GM18519 (cell line): ENCODE data around the gene SLC43A2.

Source experiments
- ATAC-seq: cut with Tn5 transposase; IDR thresholded peaks from one replicate; pipeline ENCODE4 v1.9.1; 2021; ENCODE audit warnings: mild to moderate bottlenecking, moderate library complexity; ENCODE audit not compliant: unreplicated experiment, low FRiP score

The SLC43A2 gene

DNA sequence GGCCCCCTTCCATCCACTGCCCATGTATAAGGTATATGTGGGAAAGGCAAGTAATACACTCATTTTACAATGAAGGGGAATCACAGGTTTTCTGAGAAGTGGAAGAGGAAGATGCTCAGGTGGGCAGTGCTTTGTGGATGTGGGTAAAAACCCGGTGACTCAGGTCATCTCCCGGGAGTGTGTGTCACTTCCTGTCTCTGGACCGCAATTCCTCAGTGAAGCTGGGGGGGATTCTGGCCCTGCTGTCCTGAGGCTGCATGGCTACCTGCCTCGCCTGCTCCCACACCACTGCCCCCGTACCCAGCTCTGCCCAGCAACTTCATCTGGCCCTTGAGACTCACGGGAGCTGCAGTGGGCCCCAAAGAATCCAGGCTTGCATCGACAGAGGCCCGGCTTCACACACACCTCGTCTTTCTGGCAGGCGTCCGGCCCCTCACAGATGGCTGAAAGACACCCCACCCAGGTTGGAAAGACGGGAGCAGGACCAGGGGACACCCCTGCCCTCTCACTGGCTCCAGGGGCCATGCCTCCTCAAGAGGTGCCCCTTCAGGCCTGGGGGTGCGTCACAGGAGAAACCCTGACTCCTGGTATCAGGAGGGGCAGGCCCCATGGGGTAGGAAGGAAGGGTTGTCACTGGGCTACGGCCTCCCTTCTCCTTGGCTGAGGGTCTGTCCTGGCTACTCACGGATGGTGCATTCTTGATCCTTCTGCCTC, 16.0 kb upstream of the SLC43A2 start:
- ATAC-seq = no peak

DNA sequence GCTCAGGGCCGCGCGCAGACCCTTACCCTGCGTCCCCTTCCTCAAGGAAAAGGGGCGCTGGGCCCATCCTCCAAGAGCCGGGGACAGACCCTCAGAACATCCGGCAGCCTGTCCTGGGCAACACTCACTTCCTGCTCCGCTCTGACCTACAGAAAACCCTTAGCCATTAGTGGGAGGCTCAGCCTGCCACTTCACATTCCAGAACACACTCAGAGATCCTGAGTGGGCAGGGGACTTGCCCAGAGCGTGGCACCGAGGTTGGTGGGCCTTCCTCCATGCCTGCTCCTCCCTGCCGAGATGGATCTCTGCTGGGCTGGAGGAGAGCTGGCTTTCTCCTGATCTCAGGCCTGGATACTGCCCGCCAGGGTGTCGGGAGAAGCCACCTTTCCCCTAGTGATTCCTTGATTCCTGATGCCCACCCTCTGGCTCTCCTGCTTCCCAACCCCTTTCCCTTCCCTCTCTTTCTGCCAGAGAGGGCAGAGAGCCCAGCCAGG, 15.4 kb upstream of the SLC43A2 start:
- no peak for ATAC-seq

DNA sequence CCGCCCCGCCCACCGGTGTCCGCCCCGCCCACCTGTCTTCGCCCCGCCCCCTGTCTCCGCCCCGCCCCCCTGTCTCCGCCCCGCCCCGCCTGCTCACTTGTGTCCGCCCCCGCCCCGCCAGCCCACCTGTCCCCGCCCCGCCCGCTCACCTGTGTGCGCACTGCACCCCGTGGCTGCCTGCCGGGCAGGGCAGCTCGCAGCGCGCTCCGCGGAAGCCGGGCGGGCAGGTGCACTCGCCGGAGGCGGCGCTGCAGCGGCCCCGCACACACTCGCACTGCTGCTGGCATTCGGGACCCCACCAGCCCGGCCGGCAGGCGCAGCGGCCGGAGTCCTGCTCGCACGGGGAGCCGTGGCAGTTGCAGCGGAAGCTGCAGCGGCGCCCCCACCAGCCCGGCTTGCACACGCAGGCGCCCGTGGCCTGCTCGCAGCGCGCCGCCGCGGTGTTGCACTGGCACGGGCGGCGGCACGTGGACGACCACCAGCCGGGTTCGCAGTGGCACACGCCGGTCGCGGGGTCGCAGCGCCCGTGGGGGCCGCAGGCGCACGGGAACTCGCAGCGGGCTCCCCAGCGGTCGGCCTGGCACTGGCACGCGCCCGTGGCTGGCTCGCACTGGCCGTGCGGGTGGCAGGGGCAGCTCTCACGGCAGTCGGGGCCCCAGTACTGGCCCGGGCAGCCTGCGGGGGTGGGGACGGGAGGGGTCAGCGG, 14.8 kb upstream of the SLC43A2 start:
- no peak for ATAC-seq

DNA sequence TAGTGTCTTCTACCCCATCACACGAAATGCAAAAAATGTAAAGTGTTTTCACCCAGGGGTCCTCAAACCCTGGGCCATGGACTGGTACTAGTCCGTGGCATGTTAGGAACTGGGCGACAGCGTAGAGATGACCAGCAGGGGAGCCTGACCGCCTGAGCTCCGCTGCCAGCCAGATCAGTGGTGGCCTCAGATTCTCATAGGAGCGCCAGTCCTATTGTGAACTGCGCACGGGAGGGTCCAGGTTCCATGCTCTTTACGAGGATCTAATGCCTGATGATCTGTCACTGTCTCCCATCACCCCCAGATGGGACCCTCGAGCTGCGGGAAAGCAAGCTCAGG, 12.4 kb upstream of the SLC43A2 start:
- no peak for ATAC-seq

DNA sequence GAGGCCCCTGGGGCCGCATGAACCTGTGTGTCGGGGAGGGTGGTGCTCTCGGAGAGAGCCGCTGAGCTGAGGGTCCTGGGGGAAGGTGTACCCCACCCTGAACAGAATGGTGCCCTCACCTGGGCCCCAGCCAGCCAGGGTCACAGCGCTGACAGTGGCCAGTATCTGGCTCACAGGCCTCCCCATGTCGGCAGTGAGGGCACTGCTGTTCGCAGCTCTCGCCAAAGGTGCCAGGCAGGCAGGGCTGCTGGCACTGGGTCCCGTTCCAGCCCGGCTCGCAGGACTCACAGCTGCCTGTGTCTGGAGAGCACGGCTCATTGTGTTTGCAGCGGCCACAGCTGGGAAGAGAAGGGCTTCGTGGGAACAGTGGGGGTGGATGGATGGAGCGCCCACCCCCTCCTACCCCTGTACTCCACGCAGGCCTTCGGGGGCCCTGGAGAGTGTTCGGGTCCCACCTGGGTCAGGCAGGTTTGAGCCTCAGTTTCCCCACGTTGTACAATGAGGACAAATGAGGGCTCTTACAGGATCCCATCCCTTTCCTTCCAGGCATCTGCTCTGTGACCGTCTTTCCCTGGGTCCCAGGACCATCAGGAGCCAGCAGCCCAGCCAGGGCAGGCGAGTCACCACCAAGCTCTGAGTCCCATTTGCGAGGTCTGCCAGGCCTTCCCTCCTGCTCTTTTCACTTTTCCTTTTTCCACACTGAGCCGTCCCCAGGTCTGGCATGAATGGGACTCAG, 11.9 kb upstream of the SLC43A2 start:
- ATAC-seq = no peak

DNA sequence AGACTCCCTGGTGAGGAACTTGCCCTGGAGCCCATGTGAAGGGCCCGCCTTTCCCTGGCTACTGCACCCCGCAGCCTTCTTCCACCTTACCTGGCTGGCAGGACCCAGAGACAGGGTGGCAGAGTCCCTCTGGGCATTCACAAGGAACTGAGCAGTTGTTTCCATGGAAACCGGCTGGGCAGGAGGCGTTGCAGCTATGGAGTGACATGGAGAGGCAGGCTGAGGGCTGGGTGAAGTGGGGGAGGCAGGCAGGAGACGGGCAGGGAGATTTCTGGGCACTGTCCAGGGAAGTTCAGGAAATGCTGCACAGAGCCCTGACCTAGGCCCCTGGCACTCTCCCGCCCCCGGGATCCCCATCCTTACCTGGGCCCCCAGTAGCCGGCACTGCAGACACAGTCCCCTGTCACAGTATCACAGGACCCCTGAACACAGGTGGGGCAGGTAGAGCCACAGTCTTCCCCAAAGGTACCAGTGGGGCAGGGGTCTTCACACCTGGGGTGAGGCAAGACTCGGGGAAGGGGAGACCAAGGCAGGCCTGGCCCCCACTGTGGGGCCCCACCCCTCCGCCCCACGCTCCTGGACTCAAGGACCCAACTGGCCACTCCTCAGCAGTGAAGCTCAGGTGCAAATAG, 11.0 kb upstream of the SLC43A2 start:
- no peak for ATAC-seq

DNA sequence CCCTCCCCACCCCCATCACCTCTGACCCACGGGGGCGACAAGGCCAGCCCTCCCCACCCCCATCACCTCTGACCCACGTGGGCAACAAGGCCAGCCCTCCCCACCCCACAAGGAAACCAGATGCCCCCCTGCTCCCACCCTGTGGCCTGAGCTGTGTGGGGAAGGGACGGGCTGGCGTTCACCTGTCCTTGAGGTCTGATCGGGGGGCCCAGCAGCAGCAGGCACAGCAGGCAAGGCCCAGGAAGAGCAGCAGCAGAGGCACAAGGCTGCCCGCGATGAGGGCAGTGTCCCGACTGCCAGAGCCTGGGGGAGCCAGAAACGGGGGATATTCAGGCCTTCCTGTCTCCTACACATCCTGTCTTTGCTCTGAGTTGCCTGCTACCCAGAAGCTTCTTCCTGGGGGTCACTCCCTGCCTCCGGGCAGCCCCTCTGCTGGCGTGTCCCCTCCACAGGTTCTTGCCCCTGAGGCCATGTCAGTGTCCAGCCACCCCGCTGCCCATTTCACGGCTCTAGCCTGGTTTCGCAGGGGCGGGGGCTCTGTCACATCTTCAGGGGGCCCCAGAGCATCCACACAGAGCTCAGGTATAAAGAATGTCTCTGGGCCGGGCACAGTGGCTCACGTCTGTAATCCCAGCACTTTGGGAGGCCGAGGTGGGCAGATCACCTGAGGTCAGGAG, 10.1 kb upstream of the SLC43A2 start:
- ATAC-seq = no peak

DNA sequence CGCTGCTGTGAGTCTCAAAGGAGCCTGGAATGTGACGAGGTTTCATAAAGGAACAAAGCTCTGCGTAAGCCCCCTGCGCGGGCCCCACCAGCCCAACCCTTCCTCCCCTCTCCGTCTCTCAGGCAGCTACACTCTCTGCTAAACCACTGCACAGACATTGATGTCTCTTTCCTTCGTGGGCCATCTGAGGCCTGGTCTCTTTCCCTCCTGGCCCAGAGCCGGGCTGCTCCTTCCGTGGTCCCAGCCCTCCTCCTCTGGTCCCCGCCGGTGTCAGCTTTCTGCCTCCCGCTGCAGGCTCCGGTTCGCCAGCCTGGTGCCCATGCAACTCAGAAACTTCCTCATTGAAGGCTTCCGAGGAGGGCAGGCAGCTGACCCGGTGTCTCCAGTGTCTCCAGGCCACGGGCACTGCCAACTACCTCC, 9.5 kb upstream of the SLC43A2 start:
- ATAC-seq = no peak

DNA sequence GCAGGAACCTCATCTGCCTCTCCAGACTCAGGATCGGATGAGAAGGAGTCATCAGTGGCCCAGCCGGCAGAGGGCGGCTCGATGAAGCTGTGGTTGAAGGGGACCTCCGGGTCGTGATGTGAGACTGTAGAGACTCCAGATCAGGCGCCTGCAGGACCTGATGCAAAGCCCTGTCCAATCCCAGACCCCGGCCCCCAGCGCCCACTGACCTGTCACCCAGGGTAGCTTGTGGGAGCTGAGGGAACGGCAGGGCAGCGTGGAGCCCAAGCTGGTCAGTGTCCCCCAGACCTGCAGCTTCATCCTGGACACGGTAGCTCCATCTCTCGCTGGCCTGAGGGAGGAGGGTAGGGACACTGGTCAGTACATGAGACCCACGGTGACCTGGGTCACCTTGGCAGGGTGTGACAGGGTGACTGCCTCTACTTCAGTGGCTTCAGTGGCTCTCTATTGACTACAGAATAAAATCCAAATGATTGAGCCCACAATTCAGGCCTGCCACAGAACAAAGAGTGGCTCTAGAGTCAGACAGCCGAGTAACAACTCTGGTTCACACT, 8.2 kb upstream of the SLC43A2 start:
- no peak for ATAC-seq

DNA sequence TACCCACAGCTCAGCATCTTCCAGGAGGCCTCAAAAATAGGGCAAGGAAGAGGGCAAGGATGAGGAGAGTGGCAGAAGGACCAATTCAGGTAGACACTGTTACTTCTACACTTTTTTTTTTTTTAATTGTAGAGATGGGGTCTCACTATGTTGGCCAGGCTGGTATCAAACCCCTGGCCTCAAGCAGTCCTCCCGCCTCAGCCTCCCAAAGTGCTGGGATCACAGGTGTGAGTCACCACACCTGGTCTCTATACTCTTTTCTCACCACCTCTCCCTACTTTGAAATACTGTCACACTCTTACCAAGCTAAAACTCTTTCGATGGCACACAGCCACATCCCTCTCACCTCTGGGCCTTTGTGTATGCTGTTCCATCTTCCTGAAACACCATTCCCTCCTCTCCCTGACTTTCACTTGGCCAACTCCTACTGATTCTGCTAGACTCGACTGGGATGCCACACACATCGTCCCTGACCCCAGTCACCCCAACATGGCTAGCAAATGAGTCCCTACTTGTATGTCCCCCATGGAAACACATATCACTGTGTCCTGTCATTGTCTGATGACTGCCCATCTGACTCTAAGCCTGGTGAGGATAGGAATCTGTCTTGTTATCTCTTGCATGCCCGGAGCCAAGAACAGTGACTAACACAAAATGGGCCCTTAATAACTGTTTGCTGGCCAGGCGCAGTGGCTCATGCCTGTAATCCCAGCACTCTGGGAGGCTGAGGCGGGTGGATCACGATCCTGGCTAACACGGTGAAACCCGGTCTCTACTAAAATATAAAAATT, 7.2 kb upstream of the SLC43A2 start:
- no peak for ATAC-seq

DNA sequence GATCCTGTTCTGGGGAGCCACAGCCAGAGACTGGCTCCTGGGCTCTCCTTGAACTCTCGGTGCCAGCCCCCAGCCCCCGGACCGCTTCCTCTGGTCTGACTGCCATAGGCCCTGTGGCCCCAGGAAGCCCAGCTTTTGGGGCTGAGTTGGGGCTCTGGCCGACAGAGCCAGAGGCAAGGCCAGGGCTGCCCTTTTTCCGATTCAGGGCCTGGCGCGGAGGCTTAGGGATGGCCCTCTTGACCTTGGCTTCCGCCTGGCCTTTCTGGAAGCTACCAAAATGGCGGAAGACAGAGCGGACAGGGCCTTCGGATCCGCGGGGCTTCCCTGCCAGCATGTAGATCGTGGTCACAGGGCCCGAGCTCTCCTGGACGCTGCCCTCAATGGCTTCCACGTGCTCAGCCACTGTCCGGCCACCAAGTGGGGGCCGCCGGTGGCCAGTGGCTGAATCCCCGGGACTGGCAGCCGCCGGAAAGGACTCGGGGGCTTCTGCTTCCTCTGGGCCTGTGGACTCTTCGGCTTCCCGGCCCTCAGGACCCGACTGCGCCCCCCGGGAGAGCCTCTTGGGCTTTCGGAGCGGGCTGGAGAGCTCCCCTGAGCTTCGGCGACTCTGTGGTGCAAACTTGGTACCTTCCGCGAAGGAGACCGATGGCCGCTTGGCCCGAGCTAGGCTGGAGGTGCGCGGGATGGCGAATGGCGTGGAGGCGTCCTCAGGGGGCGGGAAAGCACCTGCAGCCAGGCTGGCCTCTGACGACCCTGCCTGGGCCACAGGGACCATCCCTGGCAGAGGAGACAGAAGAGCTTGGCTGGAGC, 6.4 kb upstream of the SLC43A2 start:
- ATAC-seq = no peak

DNA sequence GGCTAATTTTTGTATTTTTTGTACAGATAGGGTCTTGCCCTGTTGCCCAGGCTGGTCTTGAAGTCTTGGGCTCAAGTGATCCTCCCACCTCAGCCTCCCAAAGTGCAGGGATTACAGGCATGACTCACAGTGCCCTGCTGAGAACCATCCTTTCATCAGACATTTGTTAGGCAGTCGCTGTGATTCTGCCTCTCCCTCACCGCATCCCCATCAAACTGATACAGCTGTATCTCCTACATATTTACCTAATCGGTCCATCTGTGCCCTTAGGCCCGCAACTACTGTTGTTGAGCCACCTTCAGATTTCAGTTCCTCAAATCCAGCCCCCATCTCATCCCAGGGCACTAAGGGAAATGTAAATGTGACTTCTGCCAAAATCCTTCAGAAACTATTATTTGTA, 2.0 kb upstream of the SLC43A2 start:
- no peak for ATAC-seq

DNA sequence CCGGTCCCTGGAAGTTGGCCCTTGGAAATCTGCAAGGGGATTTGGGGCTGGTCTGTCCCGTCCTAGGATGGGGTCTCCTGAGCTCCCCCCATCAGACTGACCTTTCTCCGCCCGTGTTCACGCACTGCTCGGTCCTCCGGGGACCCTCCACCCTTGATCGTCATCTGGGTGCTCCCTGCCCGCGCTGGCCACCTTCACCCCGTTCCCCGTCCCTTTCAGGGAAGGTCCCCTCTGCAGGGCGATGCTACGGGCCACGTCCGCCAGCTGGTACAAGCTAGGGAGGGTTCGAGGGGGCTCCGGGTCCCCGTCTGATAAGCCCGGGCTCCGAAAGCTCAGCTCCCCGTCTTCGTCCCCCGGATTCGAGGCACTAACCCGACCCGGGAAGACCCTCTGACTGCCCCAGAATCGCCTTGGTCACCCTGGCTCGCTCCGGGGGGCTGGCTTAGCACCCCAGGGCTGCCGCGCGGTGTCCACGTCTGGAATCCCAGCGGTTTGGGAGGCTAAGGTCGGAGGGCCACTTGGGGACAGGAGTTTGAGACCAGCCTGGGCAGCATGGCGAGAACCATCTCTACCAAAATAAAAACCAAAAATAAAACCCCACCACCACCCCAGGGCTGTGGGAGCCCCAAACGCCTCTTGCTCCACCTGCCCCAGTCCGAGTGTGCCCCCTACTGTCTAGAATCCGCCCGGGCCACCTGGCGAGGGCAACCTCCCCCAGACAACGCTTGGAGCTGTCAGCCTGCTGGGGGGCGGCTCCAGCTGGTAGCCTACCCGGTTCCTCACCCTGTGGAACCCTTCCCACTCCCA, 1.1 kb upstream of the SLC43A2 start:
- no peak for ATAC-seq

DNA sequence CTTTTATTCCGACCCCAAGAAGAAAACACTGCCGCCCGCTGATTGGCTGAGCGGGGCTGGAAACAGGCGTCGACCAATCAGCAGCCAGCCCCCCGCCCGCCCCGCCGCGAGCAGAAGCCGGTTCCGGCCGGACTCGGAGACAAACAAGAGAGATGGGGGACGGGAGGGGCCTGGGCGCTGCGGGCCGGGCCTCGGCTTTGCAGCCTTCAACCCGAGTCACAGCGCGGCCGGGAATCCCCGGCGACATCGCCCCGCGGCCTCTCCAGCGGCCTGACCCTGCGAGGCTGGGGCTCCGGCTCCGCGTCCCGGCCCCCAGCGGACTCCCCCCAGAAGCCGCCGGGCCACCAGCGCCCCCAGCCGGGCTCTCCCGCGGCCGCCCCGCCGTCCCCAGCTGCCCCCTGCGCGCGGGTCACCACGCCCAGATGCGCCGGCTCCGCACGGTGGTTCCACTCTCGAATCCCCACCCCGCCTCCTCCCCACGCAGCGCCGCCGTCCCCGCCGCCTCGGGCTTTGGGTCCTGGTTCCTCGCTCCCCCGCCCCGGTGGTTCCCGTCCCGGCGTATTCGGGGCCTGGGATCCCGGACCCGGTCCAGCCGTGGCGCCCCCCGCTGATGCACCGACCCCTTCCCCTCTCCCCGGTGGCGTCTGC, 346 bp upstream of the SLC43A2 start:
- no peak for ATAC-seq

DNA sequence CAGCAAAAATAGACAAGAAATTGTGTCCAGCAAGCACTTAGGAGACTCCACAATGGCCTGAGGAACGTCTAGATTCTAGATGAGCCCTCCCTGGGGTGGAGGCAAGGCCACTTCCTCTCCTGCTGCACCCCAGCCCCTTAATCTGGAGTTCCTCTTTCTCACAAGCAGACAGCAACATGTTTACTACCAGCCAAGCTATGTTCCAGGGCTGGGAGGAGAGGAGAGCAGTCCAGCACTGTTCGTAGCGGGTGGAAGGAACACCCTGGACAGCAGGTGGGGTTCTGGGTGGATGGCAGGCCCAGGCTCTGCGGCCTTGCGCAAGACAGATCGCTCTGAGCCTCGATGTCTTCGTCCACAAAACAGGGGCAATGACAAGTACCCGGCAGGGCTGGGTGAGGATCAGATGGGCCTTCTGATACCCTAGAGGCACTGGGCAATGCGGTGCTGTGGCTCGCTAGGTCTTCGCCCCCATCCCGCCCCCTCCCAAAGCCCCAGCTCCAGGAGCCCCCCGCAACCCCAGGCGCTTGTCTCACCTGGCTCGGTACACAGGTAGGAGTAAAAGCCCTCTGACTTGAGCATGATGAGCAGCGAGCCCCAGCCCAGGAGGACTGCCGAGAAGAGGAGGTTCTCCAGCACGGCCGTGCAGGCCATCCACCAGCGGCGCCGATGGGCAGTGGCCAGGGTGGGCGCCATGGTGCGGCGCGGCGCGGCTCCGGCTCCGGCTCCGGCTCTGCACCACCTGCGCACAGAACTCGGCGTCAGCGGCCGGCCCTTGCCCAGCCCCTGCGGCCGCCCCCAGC, 1.3 kb downstream of the SLC43A2 start:
- no peak for ATAC-seq

DNA sequence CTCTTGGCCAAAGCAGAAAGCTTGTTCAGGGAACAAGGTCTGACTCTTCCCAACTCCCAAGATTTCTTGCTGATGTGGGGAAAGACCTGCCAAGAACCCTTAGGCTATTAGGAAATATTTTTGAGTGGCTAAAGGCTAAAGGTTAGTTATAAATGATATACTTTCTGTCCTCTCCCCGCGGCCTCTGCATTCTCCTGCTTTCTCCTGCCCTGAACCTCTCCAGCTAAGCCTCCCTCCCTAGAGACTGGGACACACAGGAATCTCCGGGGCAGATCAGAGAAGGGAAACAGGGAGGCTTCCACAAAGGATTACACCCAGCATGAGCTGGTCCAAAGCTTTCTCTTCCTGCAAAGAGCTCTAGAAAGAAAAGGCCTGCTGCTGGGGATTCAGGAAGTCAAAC, 2.3 kb downstream of the SLC43A2 start:
- ATAC-seq = no peak

DNA sequence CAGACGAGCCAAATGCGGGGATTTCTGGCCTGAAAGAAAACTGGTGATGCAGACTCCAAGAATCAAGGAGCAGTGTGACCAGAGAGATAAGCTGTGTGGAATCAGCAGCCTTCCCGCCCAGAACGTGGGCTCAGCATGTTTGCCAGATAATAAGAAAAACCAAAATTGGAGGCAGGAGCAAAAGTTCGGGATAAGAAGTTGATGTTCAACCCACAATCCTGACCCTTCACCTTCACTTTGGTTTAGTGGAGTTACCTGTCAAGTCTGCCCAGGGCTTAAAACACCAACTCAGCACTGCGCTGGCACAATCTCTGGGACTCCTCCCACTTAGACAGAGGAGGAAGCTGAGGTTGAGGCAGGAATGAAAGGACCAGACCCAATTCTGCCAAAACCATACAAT, 3.1 kb downstream of the SLC43A2 start:
- no peak for ATAC-seq
